HG03432 (cell line): ENCODE results near the gene CHN1.

ENCODE experiments used
- ATAC-seq: cut with Tn5 transposase; IDR thresholded peaks from one replicate; pipeline ENCODE4 v1.9.1; 2021; ENCODE audit warnings: mild to moderate bottlenecking, moderate library complexity; ENCODE audit not compliant: unreplicated experiment

CHN1 gene

GRCh38 chr2:174974131-174974530, 31.1 kb downstream of the CHN1 start:
- ATAC-seq, result no peak

GRCh38 chr2:174972924-174973323, 32.3 kb downstream of the CHN1 start:
- ATAC-seq, result no peak

GRCh38 chr2:174971868-174972781, 33.1 kb downstream of the CHN1 start:
- ATAC-seq, result no peak

- ATAC-seq, result no peak
Measured at GRCh38 chr2:174970092-174970491, 35.1 kb downstream of the CHN1 start.

- no peak for ATAC-seq
Measured at GRCh38 chr2:174969091-174969734, 36.0 kb downstream of the CHN1 start.

GRCh38 chr2:174967691-174968260, 37.4 kb downstream of the CHN1 start:
- no peak for ATAC-seq

- no peak for ATAC-seq
Measured at GRCh38 chr2:174967086-174967485, 38.1 kb downstream of the CHN1 start.

GRCh38 chr2:174965992-174966744, 39.0 kb downstream of the CHN1 start:
- no peak for ATAC-seq

GRCh38 chr2:174965551-174965950, 39.6 kb downstream of the CHN1 start:
- no peak for ATAC-seq

- no peak for ATAC-seq
Measured at GRCh38 chr2:174964404-174964803, 40.8 kb downstream of the CHN1 start.

GRCh38 chr2:174963437-174964400, 41.5 kb downstream of the CHN1 start:
- ATAC-seq, result no peak

- ATAC-seq, result no peak
Measured at GRCh38 chr2:174959787-174960186, 45.4 kb downstream of the CHN1 start.

GRCh38 chr2:174957050-174957449, 48.1 kb downstream of the CHN1 start:
- ATAC-seq, result no peak

- ATAC-seq, result no peak
Measured at GRCh38 chr2:174952607-174953006, 52.6 kb downstream of the CHN1 start.

- ATAC-seq, result no peak
Measured at GRCh38 chr2:174951745-174952144, 53.4 kb downstream of the CHN1 start.

- no peak for ATAC-seq
Measured at GRCh38 chr2:174949988-174950687, 55.0 kb downstream of the CHN1 start.

GRCh38 chr2:174945601-174946260, 59.5 kb downstream of the CHN1 start:
- ATAC-seq, result no peak

GRCh38 chr2:174939046-174939445, 66.1 kb downstream of the CHN1 start:
- ATAC-seq, result no peak

GRCh38 chr2:174931724-174932123, 73.5 kb downstream of the CHN1 start:
- no peak for ATAC-seq
